Karpas-422 (cell line): Measurements from ENCODE around the gene MAPT. TPM values are rescaled to one million over a fixed set of nuclear protein-coding genes. Genes with fewer than 3 reads are reported as not detected.

Source experiments
- DNase-seq: peaks from one replicate; pipeline ENCODE4 v3.0.0-alpha.2; 2015
- H2AFZ ChIP-seq: fragments of 200-600 bp; sonication (generic); 2 replicates; pipeline ENCODE4 v1.6.1; 2014; ENCODE audit warnings: antibody characterized with exemption, low read length, mixed read lengths
- H3K27ac ChIP-seq: fragments of 200-600 bp; sonication (generic); 2 replicates; pipeline ENCODE4 v1.5.1; 2014; ENCODE audit warnings: mild to moderate bottlenecking, low read length, moderate library complexity
- H3K27me3 ChIP-seq: fragments of 200-600 bp; sonication (generic); 2 replicates; pipeline ENCODE4 v1.6.1; 2014; ENCODE audit warnings: low read length, mixed read lengths
- H3K36me3 ChIP-seq: fragments of 200-600 bp; sonication (generic); 2 replicates; pipeline ENCODE4 v1.6.1; 2014; ENCODE audit warnings: low read length, mixed read lengths; ENCODE audit not compliant: insufficient read depth
- H3K4me1 ChIP-seq: fragments of 200-600 bp; sonication (generic); 2 replicates; pipeline ENCODE4 v1.6.1; 2014; ENCODE audit warnings: mild to moderate bottlenecking, low read length, mixed read lengths
- H3K4me2 ChIP-seq: fragments of 200-600 bp; sonication (generic); 2 replicates; pipeline ENCODE4 v1.6.1; 2014; ENCODE audit warnings: low read length, low read depth, mild to moderate bottlenecking; ENCODE audit not compliant: poor library complexity, severe bottlenecking
- H3K4me3 ChIP-seq: fragments of 200-600 bp; sonication (generic); 2 replicates; pipeline ENCODE4 v1.5.1; 2014; ENCODE audit warnings: mild to moderate bottlenecking, antibody characterized with exemption, low read length, mixed read lengths
- H3K79me2 ChIP-seq: fragments of 200-600 bp; sonication (generic); 2 replicates; pipeline ENCODE4 v1.6.1; 2014; ENCODE audit warnings: mild to moderate bottlenecking, low read length, mixed read lengths
- H3K9ac ChIP-seq: fragments of 200-600 bp; sonication (generic); 2 replicates; pipeline ENCODE4 v1.6.0; 2014; ENCODE audit warnings: low read length
- H3K9me2 ChIP-seq: fragments of 200-600 bp; sonication (generic), shearing (Covaris generic); replicated peaks from 2 replicates; pipeline ENCODE4 v1.6.0; 2014; ENCODE audit warnings: mild to moderate bottlenecking, low read length, moderate library complexity; ENCODE audit not compliant: insufficient read depth
- H3K9me3 ChIP-seq: fragments of 300-700, 200-600 bp; sonication (generic); 2 replicates; pipeline ENCODE4 v1.6.1; 2014; ENCODE audit warnings: low read length, mixed read lengths
- H4K20me1 ChIP-seq: fragments of 200-600 bp; sonication (generic); 2 replicates; pipeline ENCODE4 v1.6.1; 2014; ENCODE audit warnings: mild to moderate bottlenecking, antibody characterized with exemption, low read length, low read depth; ENCODE audit not compliant: insufficient read depth
- total RNA-seq: library from RNA; depleted of rRNA; stranded (reverse); fragments of >200 nt; shearing (Covaris generic); gene quantifications from 2 replicates; pipeline ENCODE4 v1.2.3, GENCODE V29; 2014; ENCODE audit warnings: low replicate concordance

Gene MAPT
- total RNA-seq, 1 experiment from 2014 or later: 0.15 TPM

DNA sequence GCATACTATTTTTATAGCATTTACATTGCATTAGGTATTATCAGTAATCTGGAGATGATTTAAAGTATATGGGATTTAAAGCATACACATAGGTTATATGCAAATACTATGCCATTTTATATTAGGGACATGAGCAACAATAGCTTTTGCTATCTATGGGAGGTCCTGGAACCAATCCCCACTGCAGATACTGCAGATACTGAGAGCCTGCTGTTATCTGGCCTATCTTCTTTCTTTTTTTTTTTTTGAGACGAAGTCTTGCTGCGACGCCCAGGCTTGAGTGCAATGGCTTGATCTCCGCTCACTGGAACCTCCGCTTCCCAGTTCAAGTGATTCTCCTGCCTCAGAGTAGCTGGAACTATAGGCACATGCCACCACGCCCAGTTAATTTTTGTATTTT lies 142.1 kb downstream of the MAPT start:
- DNase-seq: no peak
- H3K9me2 ChIP-seq: no peaks in the 10 kb centered on the region

GRCh38 chr17:46037722-46038255 lies 143.4 kb downstream of the MAPT start:
- 0 out of 2 replicates have a peak, but pooled peaks cover 4% of the 10 kb centered on the region for H4K20me1 ChIP-seq
- no peaks in the 10 kb centered on the region for H3K9me2 ChIP-seq
- H3K9me3 ChIP-seq: no peaks in the 10 kb centered on the region
- H3K27ac ChIP-seq: no peak overlapping the region
- no peak overlapping the region for H2AFZ ChIP-seq
- no peak overlapping the region for H3K4me3 ChIP-seq
- H3K4me2 ChIP-seq: no peak overlapping the region
- H3K36me3 ChIP-seq: peaks cover 56% of the 10 kb centered on the region
- no peak overlapping the region for H3K9ac ChIP-seq
- H3K4me1 ChIP-seq: no peaks in the 10 kb centered on the region
- DNase-seq: no peak
- peaks cover 8% of the 10 kb centered on the region for H3K79me2 ChIP-seq
- H3K27me3 ChIP-seq: no peaks in the 10 kb centered on the region

More for the DNA sequence above, 142.1 kb downstream of the MAPT start:
- Histone ChIP-seq H2AFZ (no peak overlapping the region), H3K4me3 (no peak overlapping the region), H3K9ac (no peak overlapping the region), H3K4me2 (no peak overlapping the region), H3K27me3 (no peaks in the 10 kb centered on the region), H4K20me1 (0 out of 2 replicates have a peak, but pooled peaks cover 4% of the 10 kb centered on the region), H3K79me2 (no peaks in the 10 kb centered on the region), H3K4me1 (peaks cover 5% of the 10 kb centered on the region; the same call in 1 of the 2 replicates), H3K9me3 (no peaks in the 10 kb centered on the region), H3K36me3 (peaks cover 49% of the 10 kb centered on the region), H3K27ac (no peak overlapping the region)

GRCh38 chr17:46038414-46038813 lies 144.1 kb downstream of the MAPT start:
- H3K79me2 ChIP-seq: peaks cover 14% of the 10 kb centered on the region
- no peak overlapping the region for H3K27ac ChIP-seq
- H3K36me3 ChIP-seq: peaks cover 60% of the 10 kb centered on the region
- H3K27me3 ChIP-seq: no peaks in the 10 kb centered on the region
- no peaks in the 10 kb centered on the region for H3K9me3 ChIP-seq
- no peak overlapping the region for H3K9ac ChIP-seq
- H3K4me3 ChIP-seq: no peak overlapping the region
- no peaks in the 10 kb centered on the region for H3K4me1 ChIP-seq
- no peaks in the 10 kb centered on the region for H3K9me2 ChIP-seq
- no peak overlapping the region for H2AFZ ChIP-seq
- H4K20me1 ChIP-seq: 0 out of 2 replicates have a peak, but pooled peaks cover 4% of the 10 kb centered on the region
- no peak overlapping the region for H3K4me2 ChIP-seq
- no peak for DNase-seq

DNA sequence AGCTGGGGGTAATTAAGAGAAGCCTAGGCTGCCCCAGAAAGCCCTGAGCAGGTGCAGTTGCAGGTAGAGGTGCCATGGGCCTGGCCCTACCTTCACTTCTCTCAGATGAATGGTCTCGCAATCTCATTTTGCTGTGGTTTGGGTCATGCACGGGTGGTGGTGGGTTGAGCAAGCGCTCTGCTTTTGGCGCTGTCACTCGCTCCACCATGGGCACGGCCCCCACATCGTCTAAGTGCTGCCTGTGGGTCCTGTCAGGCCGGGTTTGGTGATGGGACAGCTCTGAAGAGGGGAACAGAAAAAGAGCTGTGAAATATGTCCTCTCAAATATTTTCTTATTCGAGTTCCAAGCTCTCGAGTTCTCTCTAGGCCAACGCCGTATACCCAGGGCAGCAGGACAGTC lies 144.6 kb downstream of the MAPT start:
- DNase-seq: no peak
- H3K4me2 ChIP-seq: no peak overlapping the region
- H3K27me3 ChIP-seq: no peaks in the 10 kb centered on the region
- H3K4me1 ChIP-seq: no peaks in the 10 kb centered on the region
- no peak overlapping the region for H3K9ac ChIP-seq
- H3K9me3 ChIP-seq: no peaks in the 10 kb centered on the region
- H3K9me2 ChIP-seq: no peaks in the 10 kb centered on the region
- 0 out of 2 replicates have a peak, but pooled peaks cover 4% of the 10 kb centered on the region for H4K20me1 ChIP-seq
- no peak overlapping the region for H2AFZ ChIP-seq
- peaks cover 19% of the 10 kb centered on the region for H3K79me2 ChIP-seq
- peaks cover 64% of the 10 kb centered on the region for H3K36me3 ChIP-seq
- H3K4me3 ChIP-seq: no peak overlapping the region
- no peak overlapping the region for H3K27ac ChIP-seq

DNA sequence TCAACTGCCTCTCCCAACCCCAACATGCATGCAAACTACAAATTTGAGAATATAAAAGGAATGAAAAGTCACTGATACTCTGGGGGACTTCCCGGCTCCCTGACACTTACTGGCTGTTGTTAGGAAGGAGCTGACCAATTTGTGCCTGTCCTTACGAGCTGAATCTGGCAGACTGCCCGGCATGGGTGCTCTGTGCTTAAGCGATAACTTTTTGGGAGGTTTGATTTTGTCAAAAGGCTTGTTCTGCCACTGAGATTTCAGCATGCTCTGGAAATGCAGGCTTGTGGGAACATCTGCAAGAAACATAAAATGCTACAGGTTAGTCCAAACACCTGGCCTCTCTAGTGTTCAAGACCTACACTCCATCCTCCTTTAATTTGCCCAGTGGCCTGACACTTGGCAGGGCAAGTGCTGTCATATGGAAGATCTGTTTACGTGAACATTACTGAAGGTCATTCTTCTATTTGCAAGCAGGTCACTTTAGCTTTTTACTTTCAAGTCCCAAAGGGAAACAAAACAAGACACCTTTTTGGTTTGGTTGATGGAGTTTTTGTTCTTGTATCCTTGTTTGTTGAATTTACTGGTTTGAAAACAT lies 145.3 kb downstream of the MAPT start:
- Histone ChIP-seq H3K9me2 (no peaks in the 10 kb centered on the region), H3K4me1 (peaks cover 3% of the 10 kb centered on the region), H2AFZ (no peak overlapping the region), H4K20me1 (0 out of 2 replicates have a peak, but pooled peaks cover 3% of the 10 kb centered on the region), H3K79me2 (peaks cover 25% of the 10 kb centered on the region), H3K4me2 (no peak overlapping the region), H3K4me3 (no peak overlapping the region), H3K9ac (no peak overlapping the region), H3K36me3 (peaks cover 64% of the 10 kb centered on the region), H3K27me3 (no peaks in the 10 kb centered on the region), H3K9me3 (no peaks in the 10 kb centered on the region), H3K27ac (no peak overlapping the region)
- DNase-seq: no peak

- H3K9me2 ChIP-seq: no peaks in the 10 kb centered on the region
- H3K27me3 ChIP-seq: no peaks in the 10 kb centered on the region
- H2AFZ ChIP-seq: no peak overlapping the region
- no peak overlapping the region for H3K27ac ChIP-seq
- peaks cover 27% of the 10 kb centered on the region for H3K79me2 ChIP-seq
- no peak for DNase-seq
- no peaks in the 10 kb centered on the region for H4K20me1 ChIP-seq
- no peak overlapping the region for H3K4me2 ChIP-seq
- H3K4me3 ChIP-seq: no peak overlapping the region
- peaks cover 13% of the 10 kb centered on the region for H3K4me1 ChIP-seq
- no peaks in the 10 kb centered on the region for H3K9me3 ChIP-seq
- H3K36me3 ChIP-seq: peaks cover 59% of the 10 kb centered on the region
- H3K9ac ChIP-seq: no peak overlapping the region
Observed at GRCh38 chr17:46042246-46042645, 147.9 kb downstream of the MAPT start.

GRCh38 chr17:46042925-46043324 lies 148.6 kb downstream of the MAPT start:
- Histone ChIP-seq H3K79me2 (peaks cover 27% of the 10 kb centered on the region), H3K9me2 (no peaks in the 10 kb centered on the region), H3K27ac (no peak overlapping the region), H3K4me2 (no peak overlapping the region), H3K9me3 (no peaks in the 10 kb centered on the region), H3K27me3 (no peaks in the 10 kb centered on the region), H3K9ac (no peak overlapping the region), H2AFZ (no peak overlapping the region), H3K36me3 (peaks cover 52% of the 10 kb centered on the region), H4K20me1 (no peaks in the 10 kb centered on the region), H3K4me3 (no peak overlapping the region), H3K4me1 (peaks cover 13% of the 10 kb centered on the region)
- no peak for DNase-seq

DNA sequence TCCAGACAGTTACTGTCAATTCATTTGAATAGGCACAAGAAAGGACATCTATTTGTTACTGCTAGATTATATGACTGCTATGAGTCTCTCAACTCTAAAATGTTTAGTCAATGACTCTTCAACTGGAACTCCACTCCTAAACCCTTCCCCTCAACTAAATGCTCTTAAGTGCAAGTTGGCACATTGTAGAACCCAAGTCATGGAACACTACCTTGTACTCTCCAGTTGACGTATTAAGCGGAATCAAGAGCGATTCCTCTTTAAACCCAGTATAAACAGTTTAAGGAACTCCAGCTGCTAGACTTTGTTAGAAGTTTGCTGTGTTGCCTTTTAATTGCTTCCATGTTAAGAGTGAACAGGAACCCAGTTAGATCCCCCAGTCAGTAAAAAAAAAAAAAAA lies 149.3 kb downstream of the MAPT start:
- Histone ChIP-seq H3K4me2 (no peak overlapping the region), H3K79me2 (peaks cover 27% of the 10 kb centered on the region), H3K27me3 (no peaks in the 10 kb centered on the region), H2AFZ (no peak overlapping the region), H3K4me1 (peaks cover 13% of the 10 kb centered on the region), H3K36me3 (peaks cover 51% of the 10 kb centered on the region), H3K9me2 (no peaks in the 10 kb centered on the region), H3K9me3 (no peaks in the 10 kb centered on the region), H3K27ac (no peak overlapping the region; the same call in 1 of the 2 replicates), H4K20me1 (no peaks in the 10 kb centered on the region), H3K4me3 (no peak overlapping the region), H3K9ac (no peak overlapping the region)
- no peak for DNase-seq
